NCI-H2227 (cell line): ENCODE data around the gene MAP10.
A peak's percentile ranks its signal among the peaks of the same experiment; 100 is the strongest.

ENCODE experiments used
- DNase-seq: peaks from one replicate; lab custom pipeline; 2025; ENCODE audit not compliant: unreplicated experiment; lab: John Stamatoyannopoulos, UW

Gene MAP10

DNA sequence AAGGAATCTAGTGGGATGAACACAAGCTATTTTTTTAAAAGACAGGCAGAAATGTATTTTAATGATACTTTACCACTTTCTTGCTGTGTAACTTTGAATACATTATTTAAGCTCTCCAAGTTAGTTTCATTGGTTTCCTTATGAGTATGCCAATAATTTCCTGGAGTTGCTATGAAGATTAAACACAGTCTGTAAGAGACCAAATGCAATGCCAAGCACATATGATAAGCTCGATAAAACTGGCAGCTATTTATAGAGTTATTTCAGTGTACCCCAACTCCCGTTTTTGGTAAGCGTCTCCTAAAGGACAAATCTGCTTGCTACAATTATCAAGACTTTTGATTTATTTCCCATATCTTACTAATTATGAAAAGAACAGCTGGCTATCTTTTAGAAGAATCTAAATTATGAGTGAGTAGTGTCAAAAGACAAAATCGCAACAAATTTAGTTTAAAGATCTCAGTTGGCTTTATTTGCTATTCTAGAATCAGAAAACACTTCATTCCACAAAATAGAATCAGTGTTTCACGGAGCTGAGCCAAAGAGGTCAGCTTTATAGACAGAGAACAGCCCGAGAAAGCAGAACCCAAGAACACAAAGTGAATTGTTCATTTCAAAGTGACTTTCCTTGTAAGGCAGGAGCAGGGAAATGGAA, 7.2 kb upstream of the MAP10 start:
- no peak for DNase-seq

DNA sequence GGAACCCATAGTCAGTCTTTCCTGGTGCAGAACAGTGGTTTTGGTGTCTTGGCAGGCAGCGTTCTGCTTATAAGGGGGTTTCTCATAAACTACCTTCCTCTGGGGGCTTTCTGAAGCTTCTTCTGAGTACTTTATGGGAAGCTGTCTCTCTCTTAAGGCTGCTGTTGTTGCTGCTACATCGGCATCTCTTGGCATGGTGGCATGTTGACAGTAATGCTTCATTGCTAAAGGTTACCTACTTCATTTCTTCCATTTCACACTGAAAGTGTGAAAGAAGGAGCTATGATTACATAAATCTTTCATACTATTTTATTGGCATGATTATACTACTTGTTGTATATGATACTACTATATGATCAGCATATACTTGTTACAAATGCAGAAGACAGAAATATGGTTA, 6.3 kb upstream of the MAP10 start:
- DNase-seq: no peak

DNA sequence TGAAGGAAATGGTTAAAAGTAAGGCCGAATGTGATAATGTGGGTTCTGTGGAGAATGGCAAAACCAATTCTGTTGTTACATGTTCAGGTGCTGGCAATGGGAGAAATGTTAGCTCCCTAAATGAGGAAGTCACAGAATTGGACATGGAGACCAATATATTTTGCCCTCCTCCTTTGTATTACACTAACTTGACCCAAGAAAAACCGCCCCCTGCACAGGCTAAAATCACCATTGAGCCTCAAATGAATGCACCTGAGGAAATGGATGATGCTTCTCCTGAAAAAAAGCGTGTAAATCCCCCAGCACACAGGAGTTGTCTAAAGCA, 932 bp downstream of the MAP10 start:
- no peak for DNase-seq

DNA sequence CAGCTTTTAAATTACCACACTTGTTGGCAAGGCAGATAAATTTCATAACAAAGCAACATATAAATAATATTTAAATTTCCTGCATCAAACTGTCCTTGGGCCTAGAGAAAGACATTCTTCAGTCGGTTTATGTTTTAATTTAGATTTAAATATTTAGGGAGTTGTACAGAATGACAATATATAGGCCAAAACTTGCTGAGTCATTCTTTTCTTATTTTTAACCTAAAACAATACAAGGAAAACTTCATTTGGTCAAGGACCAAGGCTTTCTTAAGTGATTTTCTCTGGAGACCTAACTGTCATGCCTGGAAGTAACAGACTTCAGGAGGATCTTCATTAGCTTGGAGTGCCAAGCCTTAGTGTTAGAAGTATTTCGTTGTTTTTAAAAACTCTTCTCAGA, 5.6 kb downstream of the MAP10 start:
- no peak for DNase-seq

DNA sequence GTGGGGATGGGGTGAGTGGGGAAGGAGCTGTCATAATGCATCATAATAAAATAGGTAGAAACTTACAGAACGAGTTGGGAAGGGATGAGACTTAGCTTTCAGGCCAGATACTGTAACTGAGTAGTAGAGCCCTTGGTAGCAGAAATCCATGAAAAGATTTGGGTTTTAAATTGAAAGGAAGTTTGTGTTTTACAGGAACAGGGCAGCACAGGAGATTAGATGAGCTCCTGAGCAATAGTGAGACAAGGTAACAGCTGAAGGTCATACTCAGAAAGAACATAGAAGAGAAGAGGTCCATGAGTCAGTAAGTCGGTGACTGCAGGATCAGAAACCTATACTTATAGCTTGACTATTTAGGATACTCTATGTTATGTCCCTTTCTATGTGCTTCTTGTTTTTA, 7.3 kb downstream of the MAP10 start:
- DNase-seq: no peak

DNA sequence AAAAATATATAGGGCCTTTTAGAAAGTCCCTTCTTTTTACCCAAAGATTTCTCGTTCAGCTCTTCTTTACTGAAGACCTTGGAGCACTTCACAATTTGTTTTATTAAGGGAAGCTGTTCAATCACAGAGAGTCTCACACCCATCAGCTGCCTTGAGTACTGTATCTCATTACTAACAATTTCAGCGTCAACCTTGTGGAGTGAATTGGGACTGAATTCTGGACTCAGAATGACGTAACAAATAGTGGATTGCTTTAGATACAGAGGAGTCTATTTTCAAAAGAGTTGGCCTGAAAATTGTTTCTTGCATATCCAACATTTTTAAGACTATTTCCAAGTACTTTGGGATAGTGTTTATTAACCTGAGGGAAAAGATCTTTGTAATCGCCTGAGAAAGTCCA, 7.9 kb downstream of the MAP10 start:
- DNase-seq: no peak

DNA sequence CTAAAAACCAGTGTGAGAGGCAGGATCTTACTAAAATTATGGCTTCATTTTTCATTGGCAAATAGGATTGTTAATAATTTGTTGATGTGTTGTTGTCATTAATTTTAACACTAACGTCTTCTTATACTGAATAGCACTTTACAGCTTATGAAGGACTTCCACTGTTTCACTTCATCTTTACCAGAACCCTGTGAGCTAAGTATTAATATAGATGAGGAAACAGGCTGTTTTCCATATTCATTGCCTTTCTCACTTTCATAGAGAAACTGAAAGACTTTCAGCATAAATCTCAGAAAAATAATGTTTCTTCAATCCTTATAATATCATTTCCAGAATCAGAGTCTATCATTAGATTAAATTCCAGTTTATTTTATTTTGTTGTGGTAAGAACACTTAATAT, 8.5 kb downstream of the MAP10 start:
- no peak for DNase-seq

DNA sequence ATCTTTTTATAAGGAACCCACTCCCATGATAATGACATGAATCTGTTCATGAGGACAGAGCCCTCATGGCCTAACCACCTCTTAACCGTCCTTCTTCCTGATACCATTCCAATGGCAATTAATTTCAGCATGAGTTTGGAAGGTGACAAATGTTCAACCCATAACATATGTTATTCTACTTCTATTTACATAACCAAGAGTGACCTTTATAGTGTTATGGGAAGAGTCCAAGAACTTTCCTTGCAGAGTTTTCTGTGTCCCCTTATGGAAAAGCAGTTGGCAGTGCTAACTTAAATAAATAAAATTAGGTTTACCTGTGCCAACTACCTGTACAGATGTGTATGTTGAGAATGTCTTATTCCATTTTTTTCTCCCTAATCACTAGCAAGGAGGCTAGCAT, 11.1 kb downstream of the MAP10 start:
- DNase-seq: no peak

DNA sequence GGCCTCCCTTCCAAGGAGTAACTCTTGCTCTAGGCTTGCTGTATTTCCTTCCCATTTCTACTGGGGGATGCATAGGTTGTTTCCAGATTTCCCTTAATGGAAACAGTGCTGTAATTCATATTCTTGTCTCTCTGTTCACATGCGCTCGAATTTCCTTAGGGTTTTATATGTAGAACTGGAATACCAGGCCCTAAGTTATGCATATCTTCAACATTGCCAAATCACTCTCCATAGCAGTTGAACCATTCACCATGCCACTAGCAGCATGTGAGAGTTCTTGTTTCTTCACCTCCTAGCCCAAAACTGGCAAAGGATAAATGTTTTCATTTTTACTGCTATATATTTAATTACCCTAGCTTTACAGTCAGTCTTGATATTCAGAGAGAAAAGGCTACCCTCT, 12.8 kb downstream of the MAP10 start:
- DNase-seq: no peak

DNA sequence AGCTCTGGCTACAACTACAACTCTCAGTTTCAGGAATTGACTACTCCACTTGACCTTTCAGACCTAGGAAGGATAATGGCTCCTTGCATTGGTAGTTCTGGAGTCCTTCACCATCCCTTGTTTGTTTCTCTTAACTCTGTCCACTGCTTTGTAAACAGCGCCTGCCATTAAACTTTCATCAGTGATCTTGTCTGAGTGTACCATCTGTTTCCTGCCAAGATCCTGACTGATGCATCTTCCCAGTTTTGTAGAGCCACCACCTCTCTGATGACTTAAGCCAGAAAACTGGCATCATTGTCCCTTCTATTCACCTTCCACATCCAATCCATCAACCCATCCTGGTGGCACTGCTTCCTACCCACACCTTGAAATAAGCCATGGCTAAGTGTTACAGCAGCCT, 15.2 kb downstream of the MAP10 start:
- no peak for DNase-seq

DNA sequence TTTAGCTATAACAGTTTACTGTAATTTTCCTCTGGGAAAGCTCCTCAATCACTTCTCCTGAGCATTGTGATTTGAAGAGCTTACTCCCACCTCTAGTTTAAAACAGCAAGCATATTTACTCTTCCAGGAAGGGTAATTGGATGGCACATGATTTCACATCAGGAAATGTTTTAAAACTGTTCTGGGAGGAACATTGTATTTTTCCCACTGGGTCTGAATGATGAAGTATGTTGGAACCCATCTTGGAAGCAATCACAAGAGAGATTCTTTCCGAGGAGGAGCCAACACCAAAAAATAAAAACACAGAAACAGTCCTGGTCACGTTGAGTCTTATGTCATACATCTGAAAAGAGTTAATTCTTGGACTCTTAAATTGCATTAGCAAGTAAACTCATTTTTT, 17.3 kb downstream of the MAP10 start:
- DNase-seq: peak; percentile 46

DNA sequence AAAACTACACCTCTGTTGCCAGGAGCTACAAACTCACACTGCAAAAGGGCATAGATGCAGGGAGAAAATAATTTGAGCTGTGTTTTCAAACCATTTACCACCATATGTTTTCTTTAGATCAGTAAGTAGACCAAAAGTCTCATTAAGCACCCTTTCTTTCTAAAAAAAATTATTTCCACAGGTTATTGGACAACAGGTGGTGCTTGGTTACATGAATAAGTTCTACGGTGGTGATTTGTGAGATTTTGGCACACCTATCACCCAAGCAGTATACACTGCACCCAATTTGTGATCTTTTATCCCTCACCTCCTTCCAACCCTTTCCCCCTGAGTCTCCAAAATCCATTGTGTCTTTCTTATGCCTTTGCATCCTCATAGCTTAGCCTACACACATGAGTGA, 21.1 kb downstream of the MAP10 start:
- no peak for DNase-seq

DNA sequence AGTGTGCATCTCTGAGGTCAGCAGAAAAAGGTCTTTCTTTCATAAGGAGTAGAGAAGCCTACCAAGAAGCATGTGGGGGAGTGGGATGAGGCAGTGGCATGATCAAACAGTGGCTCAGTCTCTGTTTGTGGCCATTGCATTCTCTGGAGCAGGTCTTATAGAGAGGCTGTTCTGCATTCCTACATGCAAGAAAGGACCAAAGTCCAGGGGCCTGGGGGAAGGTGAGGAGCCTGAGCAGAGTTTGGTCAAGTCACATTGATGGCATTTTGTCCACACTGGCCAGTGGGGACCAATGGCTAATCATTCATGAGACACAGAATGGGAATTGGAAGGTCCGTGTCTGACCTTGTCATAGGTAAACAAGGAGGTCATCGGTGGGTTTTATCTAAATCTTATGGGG, 25.4 kb downstream of the MAP10 start:
- DNase-seq: no peak

DNA sequence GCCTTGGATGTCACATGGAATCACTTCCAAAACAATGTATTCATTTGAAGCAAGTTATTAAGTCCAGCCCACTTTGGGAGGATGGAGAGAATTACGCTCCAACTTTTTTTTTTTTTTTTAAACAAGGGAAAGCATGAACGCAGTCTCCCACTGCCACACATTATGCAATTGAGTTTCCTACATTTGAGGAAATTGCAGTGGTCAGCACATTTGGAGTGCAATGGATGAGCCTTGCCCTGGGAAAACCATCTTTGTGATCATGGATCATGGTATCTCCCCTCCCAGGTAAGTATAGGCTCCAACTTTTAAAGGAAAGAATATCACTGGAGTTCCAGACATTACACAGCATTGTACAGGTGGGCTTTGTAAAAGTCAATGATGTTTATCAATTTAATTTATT, 26.7 kb downstream of the MAP10 start:
- no peak for DNase-seq

DNA sequence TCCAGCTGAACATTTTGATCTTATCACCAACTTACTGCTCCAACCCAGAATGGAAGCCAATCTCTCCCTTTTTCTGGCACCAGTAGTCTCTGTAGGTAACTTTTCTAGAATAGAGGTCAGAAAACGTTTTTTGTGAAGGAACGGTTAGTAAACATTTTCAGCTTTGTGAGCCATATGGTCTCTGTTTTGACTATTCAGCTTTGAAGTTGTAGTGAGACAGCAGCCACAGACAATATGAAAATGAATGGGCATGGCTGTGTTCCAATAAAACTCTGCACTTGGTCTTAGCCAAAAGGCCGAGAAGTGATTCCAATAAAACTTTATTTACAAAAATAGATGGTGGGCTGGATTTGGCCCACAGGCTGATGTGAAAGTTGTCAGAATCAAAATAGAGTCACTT, 28.9 kb downstream of the MAP10 start:
- no peak for DNase-seq

DNA sequence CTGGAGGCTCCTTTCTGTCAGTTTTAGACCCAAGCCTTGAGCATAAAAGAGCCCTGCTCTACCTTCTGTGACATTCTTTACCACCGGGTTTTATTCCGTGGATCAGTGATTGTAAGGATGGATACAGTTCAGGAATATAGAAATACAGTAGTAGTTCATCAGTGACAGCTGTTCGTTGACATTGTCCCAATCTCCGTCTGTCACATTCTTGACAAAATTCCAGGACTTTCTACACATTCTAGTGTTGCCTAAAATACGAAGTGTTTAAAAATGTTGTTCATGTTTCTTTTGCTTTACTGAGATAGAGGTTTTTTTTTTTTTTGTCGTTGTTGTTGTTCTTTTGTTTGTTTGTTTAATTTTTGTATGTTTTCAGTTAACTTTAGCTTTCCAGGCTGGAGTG, 29.9 kb downstream of the MAP10 start:
- no peak for DNase-seq

DNA sequence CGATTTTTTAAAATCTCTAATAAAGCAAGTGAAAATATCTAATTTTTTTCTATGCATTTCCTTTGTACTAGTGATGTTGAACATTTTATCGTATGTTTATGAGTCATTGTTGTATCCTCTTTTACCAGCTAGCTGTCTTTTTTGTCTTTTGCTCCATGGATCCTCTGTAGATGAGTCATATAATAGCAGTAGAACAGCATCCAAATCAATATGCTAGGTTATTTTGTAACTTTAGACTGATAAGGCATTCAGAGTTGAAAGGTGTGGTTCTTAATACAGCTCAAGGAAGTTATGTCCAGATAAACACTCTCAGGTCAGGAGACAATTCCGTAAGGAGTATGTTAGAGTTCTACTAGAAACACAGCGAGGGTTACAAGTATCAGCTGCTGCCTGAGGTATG, 31.9 kb downstream of the MAP10 start:
- DNase-seq: no peak

DNA sequence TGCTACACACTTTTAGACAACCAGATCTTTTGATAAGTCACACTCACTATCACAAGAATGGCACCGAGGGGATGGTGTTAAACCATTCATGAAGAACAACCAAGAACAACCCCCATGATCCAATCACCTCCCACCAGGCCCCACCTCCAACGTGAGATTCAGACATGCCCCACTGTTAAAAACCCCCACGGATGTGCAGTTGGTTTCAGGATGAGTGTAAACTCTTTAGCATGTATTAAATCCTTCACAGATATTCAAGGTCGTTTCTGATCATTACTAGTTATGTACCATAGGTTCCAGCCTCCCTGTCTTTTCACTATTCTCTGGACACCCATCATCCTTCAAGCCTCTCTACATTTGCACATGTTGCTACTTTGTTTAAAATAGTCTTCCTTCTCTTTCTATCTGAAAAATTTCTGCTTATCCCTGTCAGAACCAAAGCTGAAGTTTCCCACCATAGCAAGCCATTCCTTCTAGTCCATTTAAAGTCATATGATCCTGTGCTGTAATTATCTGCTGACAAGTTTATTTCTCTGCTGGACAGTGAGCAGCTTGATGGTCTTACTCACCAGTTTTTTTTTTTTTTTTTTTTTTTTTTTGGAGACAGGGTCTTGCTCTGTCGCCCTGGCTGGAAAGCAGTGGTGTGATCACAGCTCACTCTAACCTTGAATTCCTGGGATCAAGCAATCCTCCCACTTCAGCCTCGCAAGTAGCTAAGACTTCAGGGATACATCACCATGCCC, 36.8 kb downstream of the MAP10 start:
- DNase-seq: no peak

DNA sequence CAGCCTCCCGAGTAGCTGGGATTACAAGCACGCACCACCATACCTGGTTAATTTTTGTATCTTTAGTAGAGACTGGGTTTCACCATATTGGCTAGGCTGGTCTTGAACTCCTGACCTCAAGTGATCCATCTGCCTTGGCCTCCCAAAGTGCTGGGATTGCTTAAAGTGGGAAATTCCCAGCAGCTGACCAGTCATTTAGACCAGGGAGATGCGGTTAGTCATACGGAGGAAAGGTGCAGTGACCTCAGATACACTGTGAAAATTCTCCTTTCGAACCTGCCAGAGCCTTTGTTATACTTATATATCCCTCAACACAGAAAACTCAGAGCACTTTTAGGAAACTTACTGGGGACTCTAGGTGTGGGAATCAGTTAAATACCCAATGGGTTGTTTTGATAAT, 39.6 kb downstream of the MAP10 start:
- no peak for DNase-seq

DNA sequence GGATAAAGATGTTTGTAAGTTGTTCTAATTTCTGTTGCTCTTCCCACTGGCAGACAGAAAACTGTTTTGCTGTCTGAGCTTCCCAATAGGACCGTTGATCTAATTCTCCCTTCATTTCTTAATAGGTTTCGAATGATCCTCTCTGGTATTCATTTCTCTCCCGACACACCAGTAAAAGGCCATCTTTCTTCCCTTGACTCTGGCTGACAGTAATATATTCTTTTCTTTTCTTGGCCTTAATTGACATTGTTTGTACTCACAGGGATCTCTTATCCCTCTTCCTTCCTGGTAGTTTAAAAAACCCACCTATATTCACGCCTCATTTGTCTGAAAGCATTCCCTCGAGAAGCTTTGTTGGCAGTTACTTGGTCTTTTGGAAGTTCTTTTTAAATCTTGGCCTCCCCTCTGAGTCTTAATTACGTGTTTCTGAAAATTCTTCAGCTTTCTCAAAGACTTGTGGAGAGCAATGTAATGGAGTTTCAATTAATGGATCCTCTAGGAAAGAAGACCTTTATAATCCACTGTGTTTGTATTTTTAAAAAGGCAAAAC, 40.3 kb downstream of the MAP10 start:
- peak; percentile 5 for DNase-seq

DNA sequence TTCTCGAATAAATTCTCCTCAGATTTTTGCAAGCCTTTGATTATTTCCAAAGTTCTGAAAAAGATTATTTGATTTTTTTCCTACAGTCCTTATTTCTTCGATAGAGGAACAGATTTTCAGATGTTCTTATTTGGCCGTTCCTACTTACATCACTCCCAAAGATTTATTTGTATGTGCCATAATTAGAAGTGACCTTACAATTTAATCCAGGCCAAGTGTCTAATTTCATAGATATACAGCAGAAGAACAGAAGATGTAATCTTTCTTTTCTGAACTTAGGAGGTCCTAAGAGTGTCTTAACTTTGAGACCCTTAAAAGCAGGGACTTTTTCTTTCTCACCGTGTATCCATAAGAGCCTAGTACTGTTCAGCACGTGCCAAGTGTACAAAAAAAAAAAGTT, 46.3 kb downstream of the MAP10 start:
- DNase-seq: no peak

DNA sequence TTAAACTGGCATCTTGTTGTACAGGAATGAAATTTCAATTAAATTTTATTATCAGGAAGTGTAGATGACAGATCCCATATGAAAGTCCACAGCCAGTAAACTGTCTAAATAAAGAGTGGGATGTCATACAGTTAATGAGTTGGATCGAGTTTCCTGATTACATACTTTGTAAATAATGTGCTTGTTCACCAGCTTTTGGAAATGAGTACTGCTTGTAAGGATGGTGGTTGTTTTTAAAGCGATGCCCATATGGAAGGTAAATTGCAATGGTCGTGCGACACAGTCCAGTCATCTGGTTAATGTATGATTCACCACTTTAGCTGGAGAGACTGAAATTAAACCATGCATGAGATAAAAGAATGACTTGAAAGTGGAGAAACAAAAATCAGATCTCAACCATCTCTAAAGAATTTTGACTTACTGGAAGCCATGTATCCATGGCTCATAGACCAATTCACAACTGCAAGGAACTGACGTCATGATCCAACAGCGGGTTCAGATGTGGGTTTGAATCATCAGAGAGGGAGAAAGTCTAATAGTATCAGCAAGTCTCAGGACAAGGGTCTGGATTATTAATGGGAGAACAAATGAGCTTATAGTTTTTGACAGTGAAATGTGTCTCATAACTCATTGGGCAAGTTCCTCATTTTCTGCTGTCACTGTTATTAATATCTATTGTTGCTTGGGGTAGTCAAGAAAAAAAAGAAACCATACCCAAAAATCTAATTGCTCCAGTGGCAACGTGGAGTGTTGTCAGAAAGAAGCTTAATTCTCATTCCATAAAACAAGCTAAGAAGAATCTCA, 49.0 kb downstream of the MAP10 start:
- DNase-seq: no peak
